SK-N-SH (cell line): ENCODE results near the gene SMIM12. TPM values are rescaled to one million over a fixed set of nuclear protein-coding genes. Genes with fewer than 3 reads are reported as not detected.

Experiments used
- CTCF ChIA-PET: fragments of 300-600, 350-600 bp; formaldehyde crosslinking; extraction: SDS; loops from one replicate; lab custom pipeline; 2021; lab: Yijun Ruan, JAX
- POLR2A ChIA-PET: fragments of 350-600 bp; sonication (Branson Sonifier 250); formaldehyde crosslinking; extraction: SDS; loops from one replicate; lab custom pipeline; 2020; ENCODE audit warnings: antibody characterized with exemption, inconsistent platforms; lab: Yijun Ruan, JAX
- DNase-seq: peaks from one replicate; pipeline ENCODE4 v3.0.0; 2012
- H2AFZ ChIP-seq: fragments of 200-600 bp; sonication (generic); 2 replicates; pipeline ENCODE4 v1.8.1; 2016; ENCODE audit warnings: antibody characterized with exemption, mild to moderate bottlenecking, low read depth
- H3F3A ChIP-seq: fragments of 200-600 bp; sonication (generic); replicated peaks from 2 replicates; pipeline ENCODE3; 2016; ENCODE audit warnings: antibody characterized with exemption, mild to moderate bottlenecking; ENCODE audit not compliant: insufficient read depth
- H3K27ac ChIP-seq, 2 experiments: fragments of 200-500 bp in 1 of 2; fragments of 200-600 bp in 1 of 2; sonication (Bioruptor generic) in 1 of 2; sonication (generic), shearing (Covaris generic) in 1 of 2; 2 replicates each; pipeline versions ENCODE4 v1.5.1 to v1.6.1; 2014 to 2016; ENCODE audit warnings: low read depth in 2 of 2, inconsistent platforms in 1 of 2, low read length in 1 of 2, mild to moderate bottlenecking in 1 of 2, mixed read lengths in 1 of 2
- H3K27me3 ChIP-seq: fragments of 200-600 bp; sonication (generic), shearing (Covaris generic); 2 replicates; pipeline ENCODE4 v1.6.1; 2016; ENCODE audit warnings: mixed run types; ENCODE audit not compliant: insufficient read depth
- H3K36me3 ChIP-seq, 2 experiments: fragments of 200-500 bp in 1 of 2; fragments of 200-600 bp in 1 of 2; sonication (Bioruptor generic) in 1 of 2; sonication (generic) in 1 of 2; replicated peaks in 1 of 2; 2 replicates each; pipeline versions ENCODE3 to v1.5.1; 2014 to 2016; ENCODE audit warnings: low read length in 1 of 2, mild to moderate bottlenecking in 1 of 2; ENCODE audit not compliant: insufficient read depth in 2 of 2, control insufficient read depth in 1 of 2
- H3K4me1 ChIP-seq, 2 experiments: fragments of 200-500 bp in 1 of 2; fragments of 200-600 bp in 1 of 2; sonication (Bioruptor generic) in 1 of 2; sonication (generic), shearing (Covaris generic) in 1 of 2; 2 replicates each; pipeline versions ENCODE4 v1.5.1 to v1.6.1; 2014 to 2016; ENCODE audit warnings: low read depth in 1 of 2, low read length in 1 of 2, mixed run types in 1 of 2; ENCODE audit not compliant: insufficient read depth in 2 of 2, control insufficient read depth in 1 of 2
- H3K4me2 ChIP-seq: fragments of 200-600 bp; sonication (generic), shearing (Covaris generic); 2 replicates; pipeline ENCODE4 v1.6.1; 2017; ENCODE audit warnings: mixed run types
- H3K4me3 ChIP-seq, 2 experiments: fragments of 200-500 bp in 1 of 2; fragments of 200-600 bp in 1 of 2; sonication (Bioruptor generic) in 1 of 2; sonication (generic), shearing (Covaris generic) in 1 of 2; 2 replicates each; pipeline versions ENCODE4 v1.5.1 to v1.8.1; 2014 to 2016; ENCODE audit warnings: low read depth in 2 of 2, inconsistent platforms in 1 of 2, low read length in 1 of 2, mild to moderate bottlenecking in 1 of 2, mixed read lengths in 1 of 2, moderate library complexity in 1 of 2
- H3K79me2 ChIP-seq: fragments of 200-600 bp; sonication (generic); 2 replicates; pipeline ENCODE4 v1.8.1; 2017; ENCODE audit warnings: mild to moderate bottlenecking; ENCODE audit not compliant: insufficient read depth
- H3K9ac ChIP-seq: fragments of 200-600 bp; sonication (generic); 2 replicates; pipeline ENCODE4 v1.6.1; 2017; ENCODE audit warnings: mixed run types
- H3K9me2 ChIP-seq: fragments of 200-600 bp; sonication (generic); 2 replicates; pipeline ENCODE4 v1.6.1; 2017; ENCODE audit warnings: mixed run types
- H3K9me3 ChIP-seq: fragments of 200-600 bp; sonication (generic); 2 replicates; pipeline ENCODE4 v1.6.1; 2017; ENCODE audit warnings: mixed run types, mild to moderate bottlenecking, moderate library complexity
- H4K20me1 ChIP-seq: fragments of 200-600 bp; sonication (generic); 2 replicates; pipeline ENCODE4 v1.6.1; 2017; ENCODE audit warnings: mild to moderate bottlenecking, mixed run types; ENCODE audit not compliant: insufficient read depth
- CHD2 ChIP-seq: fragments of 150-350 bp; IDR thresholded peaks from 2 replicates; pipeline ENCODE4 v1.6.1; 2018; ENCODE audit warnings: low read length; ENCODE audit not compliant: partially characterized antibody
- EP300 ChIP-seq, 2 experiments: IDR thresholded peaks; 2 replicates each; pipeline versions ENCODE4 v1.4.0 to v1.6.1; 2012; ENCODE audit warnings: borderline replicate concordance in 1 of 2, low read depth in 1 of 2, low read length in 1 of 2
- EZH2phosphoT487 ChIP-seq: fragments of 200-600 bp; sonication (generic); IDR thresholded peaks from 2 replicates; pipeline ENCODE4 v1.6.1; 2017; ENCODE audit warnings: low read depth, mixed run types, mild to moderate bottlenecking, antibody characterized with exemption, moderate library complexity, borderline replicate concordance
- FOXJ3 ChIP-seq: sonication (generic); formaldehyde crosslinking; IDR thresholded peaks from 2 replicates; pipeline ENCODE4 v1.5.1; 2020; ENCODE audit warnings: mild to moderate bottlenecking, missing genetic modification reagents
- GATA2 ChIP-seq: sonication (generic); formaldehyde crosslinking; IDR thresholded peaks from 2 replicates; pipeline ENCODE4 v1.5.0; 2020; ENCODE audit warnings: mild to moderate bottlenecking, missing genetic modification reagents
- JUND ChIP-seq: IDR thresholded peaks from 2 replicates; pipeline ENCODE4 v1.4.0; 2012
- MEF2A ChIP-seq: IDR thresholded peaks from 2 replicates; pipeline ENCODE4 v1.4.0; 2012; ENCODE audit warnings: low read depth, borderline replicate concordance
- MXI1 ChIP-seq: IDR thresholded peaks from 2 replicates; pipeline ENCODE4 v1.6.1; 2012; ENCODE audit warnings: mild to moderate bottlenecking, low read depth, low read length, improper control_type of control experiment
- PBX3 ChIP-seq: IDR thresholded peaks from 2 replicates; pipeline ENCODE4; 2012
- POLR2AphosphoS5 ChIP-seq: IDR thresholded peaks from 2 replicates; pipeline ENCODE4 v1.6.1; 2012; ENCODE audit warnings: low read depth, low read length
- RAD21 ChIP-seq: IDR thresholded peaks from 2 replicates; pipeline ENCODE4 v1.6.1; 2012; ENCODE audit warnings: mild to moderate bottlenecking, low read length
- REST ChIP-seq: IDR thresholded peaks from 2 replicates; pipeline ENCODE4 v1.6.1; 2012; ENCODE audit warnings: mild to moderate bottlenecking, low read depth, low read length, moderate library complexity
- RFX5 ChIP-seq: IDR thresholded peaks from 2 replicates; pipeline ENCODE4 v1.6.1; 2012; ENCODE audit warnings: mild to moderate bottlenecking, improper control_type of control experiment, low read length
- SMC3 ChIP-seq: IDR thresholded peaks from 2 replicates; pipeline ENCODE4 v1.6.1; 2012; ENCODE audit warnings: low read depth, low read length, improper control_type of control experiment
- TAF1 ChIP-seq: IDR thresholded peaks from 2 replicates; pipeline ENCODE4 v1.6.1; 2012; ENCODE audit warnings: low read depth, mild to moderate bottlenecking, low read length, moderate library complexity, borderline replicate concordance
- TCF12 ChIP-seq: IDR thresholded peaks from 2 replicates; pipeline ENCODE4 v1.4.0; 2012
- TEAD4 ChIP-seq: IDR thresholded peaks from 2 replicates; pipeline ENCODE4 v1.4.0; 2012; ENCODE audit warnings: mild to moderate bottlenecking, borderline replicate concordance; ENCODE audit not compliant: insufficient read depth
- USF1 ChIP-seq: IDR thresholded peaks from 2 replicates; pipeline ENCODE4 v1.4.0; 2012; ENCODE audit warnings: low read depth, borderline replicate concordance
- USF2 ChIP-seq: fragments of 150-350 bp; IDR thresholded peaks from 2 replicates; pipeline ENCODE4 v1.6.1; 2017; ENCODE audit warnings: antibody characterized with exemption, low read length, low read depth, borderline replicate concordance
- YY1 ChIP-seq: IDR thresholded peaks from 2 replicates; pipeline ENCODE4 v1.4.0; 2012; ENCODE audit warnings: low read depth, mild to moderate bottlenecking
- ZBTB33 ChIP-seq: IDR thresholded peaks from 2 replicates; pipeline ENCODE4 v1.4.0; 2012; ENCODE audit warnings: low read depth, borderline replicate concordance
- WGBS: methylation state at CpG from one replicate; pipeline ENCODE4 v1.1.6; 2017; ENCODE audit warnings: low lambda C conversion rate; 5-methylcytosine and 5-hydroxymethylcytosine counted together
- polyA plus RNA-seq, 3 experiments: library from polyadenylated mRNA; depleted of rRNA; stranded (reverse); fragments of >200 nt; gene quantifications; 2 replicates each; pipeline ENCODE4 v1.2.3, GENCODE V29; 2012
- TF ChIP-seq, protein P1 (sequence below): IDR thresholded peaks from 2 replicates; pipeline ENCODE4 v1.4.0; 2012; ENCODE audit warnings: low read depth
- TF ChIP-seq, protein P2 (sequence below): fragments of 150-350 bp; IDR thresholded peaks from 2 replicates; pipeline ENCODE4 v1.6.1; 2016; ENCODE audit warnings: mild to moderate bottlenecking, low read depth, low read length

SMIM12 gene
- polyA plus RNA-seq, 1 of the 3 experiments (the other 2 are of a cell fraction), result 42.3 TPM

DNA sequence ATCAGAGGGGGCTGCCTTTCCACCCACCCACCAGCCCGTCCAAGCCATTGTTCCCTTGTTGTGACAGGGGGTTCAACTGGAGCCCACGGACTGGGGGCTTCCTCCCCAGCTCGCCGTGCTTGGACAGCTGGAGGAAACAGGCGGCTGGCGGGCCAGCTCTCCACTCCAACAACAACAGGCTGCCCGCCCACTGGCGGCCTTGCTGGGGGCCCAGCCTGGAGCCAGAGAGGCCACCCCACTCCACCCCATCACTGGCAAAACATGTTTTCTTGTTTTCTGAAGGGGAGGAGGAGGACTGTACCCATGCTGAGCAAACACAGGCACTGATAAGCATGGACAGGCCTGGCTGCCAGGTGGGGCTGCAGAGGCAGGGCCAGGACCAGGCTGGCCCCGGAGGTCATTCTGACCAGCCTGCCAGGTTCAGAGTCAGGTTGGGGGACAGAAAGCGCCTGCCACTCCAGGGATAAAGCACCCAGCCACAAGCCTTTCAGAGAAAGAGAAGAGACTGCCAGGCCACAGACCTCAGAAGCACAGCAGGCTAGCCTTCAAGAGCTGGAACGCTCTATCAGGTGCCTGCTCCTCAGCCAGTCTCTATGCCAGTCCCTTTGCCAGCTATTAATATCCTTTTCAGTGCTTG is 34.0 kb downstream of the SMIM12 start:
- ChIA-PET CTCF (interaction anchor here (1.1 to 6.4 kb wide), 3 partner anchors 27 to 39 kb away, joined by 3 to 52 read pairs (median 17); no protein-coding TSS in a partner anchor), POLR2A (no interaction called here)
- Histone ChIP-seq H3K4me1 (peaks cover 0 to 33% of the 10 kb centered on the region in 2 experiments; a peak in 2 of 4 replicates), H3K9me2 (no peaks in the 10 kb centered on the region), H3K9ac (no peak overlapping the region), H3K27ac (peak overlapping the region in 1 of 2 experiments; percentile 95; a peak in 2 of 4 replicates), H3K4me2 (no peak overlapping the region), H4K20me1 (no peaks in the 10 kb centered on the region), H3K79me2 (no peaks in the 10 kb centered on the region), H3K36me3 (no peaks in the 10 kb centered on the region), H3K9me3 (no peaks in the 10 kb centered on the region), H3K27me3 (no peaks in the 10 kb centered on the region), H2AFZ (no peak overlapping the region), H3K4me3 (no peak overlapping the region; a peak in 1 of 4 replicates), H3F3A (no peaks in the 10 kb centered on the region)
- DNase-seq, result peak; percentile 86
- WGBS, result 58% methylated on average over 4 of the region's 11 CpGs
- TF ChIP-seq REST (no peak), POLR2AphosphoS5 (no peak), TEAD4 (no peak), USF1 (no peak), SMC3 (no peak; the same call in 1 of the 2 replicates), EP300 (IDR thresholded peaks at IDR 0.05; ENCODE audit: borderline replicate concordance in 1 of 2, low read depth in 1 of 2, low read length in 1 of 2) (peak in 1 of 2 experiments; percentile 84; a peak in 2 of 4 replicates), JUND (no peak), MEF2A (no peak), GATA2 (CRISPR knock-in tag) (peak; percentile 95), FOXJ3 (CRISPR knock-in tag) (peak; percentile 95), MXI1 (peak; percentile 77; the same call in 1 of the 2 replicates), YY1 (no peak), ZBTB33 (no peak), TAF1 (no peak), TCF12 (no peak), RFX5 (no peak), EZH2phosphoT487 (no peak), USF2 (no peak), CHD2 (peak; percentile 73), PBX3 (no peak), RAD21 (peak; percentile 3; the same call in 1 of the 2 replicates)
- TF ChIP-seq, protein P1, sequence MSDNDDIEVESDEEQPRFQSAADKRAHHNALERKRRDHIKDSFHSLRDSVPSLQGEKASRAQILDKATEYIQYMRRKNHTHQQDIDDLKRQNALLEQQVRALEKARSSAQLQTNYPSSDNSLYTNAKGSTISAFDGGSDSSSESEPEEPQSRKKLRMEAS, result no peak
- TF ChIP-seq, protein P2, sequence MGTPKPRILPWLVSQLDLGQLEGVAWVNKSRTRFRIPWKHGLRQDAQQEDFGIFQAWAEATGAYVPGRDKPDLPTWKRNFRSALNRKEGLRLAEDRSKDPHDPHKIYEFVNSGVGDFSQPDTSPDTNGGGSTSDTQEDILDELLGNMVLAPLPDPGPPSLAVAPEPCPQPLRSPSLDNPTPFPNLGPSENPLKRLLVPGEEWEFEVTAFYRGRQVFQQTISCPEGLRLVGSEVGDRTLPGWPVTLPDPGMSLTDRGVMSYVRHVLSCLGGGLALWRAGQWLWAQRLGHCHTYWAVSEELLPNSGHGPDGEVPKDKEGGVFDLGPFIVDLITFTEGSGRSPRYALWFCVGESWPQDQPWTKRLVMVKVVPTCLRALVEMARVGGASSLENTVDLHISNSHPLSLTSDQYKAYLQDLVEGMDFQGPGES, result no peak
